ENCODE results near the gene DPH6.

The DPH6 gene

DNA sequence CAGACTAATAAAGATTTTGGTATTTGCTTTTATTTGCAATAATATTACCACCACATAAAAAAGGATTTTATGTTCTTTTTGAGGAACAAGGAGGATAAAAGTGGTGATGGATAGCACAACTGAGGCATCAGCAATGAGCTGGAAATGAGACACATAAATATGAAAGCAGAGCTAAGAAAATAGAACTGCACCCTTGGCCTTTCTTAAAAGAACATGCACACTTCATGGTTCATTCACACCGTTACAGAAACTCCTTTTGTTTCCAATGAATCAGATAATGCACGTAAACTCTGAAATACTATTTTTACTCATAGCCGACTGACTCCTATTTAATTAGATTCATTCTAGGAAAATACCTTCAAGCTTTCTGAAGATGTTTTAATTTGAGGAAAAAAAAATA, 19.9 kb upstream of the DPH6 start:
- H3K4me3 ChIP-seq (ENCODE audit: low read depth, low read length), result no peak overlapping the region
- DNase-seq (ENCODE audit: low read depth), result no peak
- TF ChIP-seq, protein P1, sequence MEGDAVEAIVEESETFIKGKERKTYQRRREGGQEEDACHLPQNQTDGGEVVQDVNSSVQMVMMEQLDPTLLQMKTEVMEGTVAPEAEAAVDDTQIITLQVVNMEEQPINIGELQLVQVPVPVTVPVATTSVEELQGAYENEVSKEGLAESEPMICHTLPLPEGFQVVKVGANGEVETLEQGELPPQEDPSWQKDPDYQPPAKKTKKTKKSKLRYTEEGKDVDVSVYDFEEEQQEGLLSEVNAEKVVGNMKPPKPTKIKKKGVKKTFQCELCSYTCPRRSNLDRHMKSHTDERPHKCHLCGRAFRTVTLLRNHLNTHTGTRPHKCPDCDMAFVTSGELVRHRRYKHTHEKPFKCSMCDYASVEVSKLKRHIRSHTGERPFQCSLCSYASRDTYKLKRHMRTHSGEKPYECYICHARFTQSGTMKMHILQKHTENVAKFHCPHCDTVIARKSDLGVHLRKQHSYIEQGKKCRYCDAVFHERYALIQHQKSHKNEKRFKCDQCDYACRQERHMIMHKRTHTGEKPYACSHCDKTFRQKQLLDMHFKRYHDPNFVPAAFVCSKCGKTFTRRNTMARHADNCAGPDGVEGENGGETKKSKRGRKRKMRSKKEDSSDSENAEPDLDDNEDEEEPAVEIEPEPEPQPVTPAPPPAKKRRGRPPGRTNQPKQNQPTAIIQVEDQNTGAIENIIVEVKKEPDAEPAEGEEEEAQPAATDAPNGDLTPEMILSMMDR (IDR thresholded peaks at IDR 0.05; ENCODE audit: low read depth, low read length, missing control alignments), result no peak

- no peak for DNase-seq (ENCODE audit: low read depth)
- TF ChIP-seq, protein P1 (IDR thresholded peaks at IDR 0.05; ENCODE audit: low read depth, low read length, missing control alignments), result no peak
- H3K4me3 ChIP-seq (ENCODE audit: low read depth, low read length), result no peak overlapping the region
Observed at GRCh38 chr15:35562641-35563040, 16.7 kb upstream of the DPH6 start.

GRCh38 chr15:35561308-35561707, 15.3 kb upstream of the DPH6 start:
- DNase-seq (ENCODE audit: low read depth), result no peak
- no peak overlapping the region for H3K4me3 ChIP-seq (ENCODE audit: low read depth, low read length)
- TF ChIP-seq, protein P1 (IDR thresholded peaks at IDR 0.05; ENCODE audit: low read depth, low read length, missing control alignments), result no peak

DNA sequence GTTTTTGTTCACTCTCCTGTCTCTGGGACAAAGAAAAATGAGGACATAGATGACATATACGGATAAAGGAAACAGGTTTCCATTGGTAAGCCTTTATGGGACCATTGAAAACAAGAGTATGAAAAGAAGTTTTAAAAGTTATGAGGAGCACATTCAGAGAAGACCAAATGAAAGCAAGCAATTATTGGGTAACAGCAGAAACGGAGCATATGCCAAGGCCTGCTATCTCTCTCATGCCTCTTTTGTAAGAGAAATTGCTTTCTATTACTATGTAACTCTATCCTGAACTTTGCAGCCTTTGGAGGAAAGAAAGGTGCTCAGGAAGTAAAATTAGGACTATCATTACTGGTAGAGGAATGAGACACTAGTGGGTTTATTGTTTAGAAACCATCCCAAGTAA, 14.9 kb upstream of the DPH6 start:
- H3K4me3 ChIP-seq (ENCODE audit: low read depth, low read length), result no peak overlapping the region
- no peak for DNase-seq (ENCODE audit: low read depth)
- TF ChIP-seq, protein P1 (IDR thresholded peaks at IDR 0.05; ENCODE audit: low read depth, low read length, missing control alignments), result no peak

- no peak for DNase-seq (ENCODE audit: low read depth)
- H3K4me3 ChIP-seq (ENCODE audit: low read depth, low read length), result no peak overlapping the region
- TF ChIP-seq, protein P1 (IDR thresholded peaks at IDR 0.05; ENCODE audit: low read depth, low read length, missing control alignments), result no peak
Observed at GRCh38 chr15:35560258-35560657, 14.3 kb upstream of the DPH6 start.

DNA sequence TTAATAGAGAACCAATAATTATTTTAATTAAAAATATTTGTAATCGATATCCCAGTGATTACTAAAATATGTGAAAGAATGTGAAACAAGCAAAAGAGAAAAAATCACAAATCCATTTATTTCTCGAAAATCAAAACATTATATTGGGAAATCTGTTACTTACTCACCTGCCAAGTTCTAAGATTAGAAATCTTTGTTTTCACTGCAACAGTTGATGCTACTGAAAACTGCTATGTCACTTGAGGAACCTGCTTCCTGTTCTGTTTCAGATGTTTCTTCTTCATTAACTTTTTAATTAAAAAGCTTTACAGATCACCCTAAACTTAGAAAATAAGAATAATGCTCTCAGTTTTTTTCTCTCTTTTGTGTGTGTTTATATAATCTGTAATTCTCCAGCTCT, 13.7 kb upstream of the DPH6 start:
- no peak overlapping the region for H3K4me3 ChIP-seq (ENCODE audit: low read depth, low read length)
- DNase-seq (ENCODE audit: low read depth), result no peak
- TF ChIP-seq, protein P1 (IDR thresholded peaks at IDR 0.05; ENCODE audit: low read depth, low read length, missing control alignments), result no peak

DNA sequence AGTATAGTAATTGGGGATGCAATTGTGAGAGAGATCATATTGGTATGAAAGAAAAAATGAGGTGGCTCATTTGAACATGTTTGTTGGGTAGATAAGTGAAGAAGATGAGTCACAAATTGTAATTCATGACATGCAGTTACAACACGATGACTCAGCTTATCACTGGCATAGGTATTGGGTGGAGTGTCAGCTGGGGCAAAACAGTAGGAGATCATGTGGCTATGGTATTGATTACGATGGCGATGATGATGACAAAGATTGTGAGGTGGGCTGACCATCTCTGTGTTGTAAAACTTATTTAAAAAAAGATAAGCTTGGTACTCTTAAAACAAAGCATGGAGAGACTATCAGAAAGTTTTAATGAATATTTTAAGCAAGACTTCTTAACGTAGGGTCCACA, 11.6 kb upstream of the DPH6 start:
- DNase-seq (ENCODE audit: low read depth), result no peak
- TF ChIP-seq, protein P1 (IDR thresholded peaks at IDR 0.05; ENCODE audit: low read depth, low read length, missing control alignments), result no peak
- H3K4me3 ChIP-seq (ENCODE audit: low read depth, low read length), result no peak overlapping the region

All from GM12864 (cell line).